ENCODE data around the gene FAM120B. TPM values are rescaled to one million over a fixed set of nuclear protein-coding genes. Genes with fewer than 3 reads are reported as not detected.
A peak's percentile ranks its signal among the peaks of the same experiment; 100 is the strongest.

The FAM120B gene
- total RNA-seq, 5 donors from 2014 or later (not counting 1 experiment from before 2014, with no cell fraction given) = 34.1 to 39.8 (median 38.0) TPM

- Mint-ChIP-seq H3K27ac (peak overlapping the region; percentile 44 to 49), H3K27me3 (peaks cover 15 to 36% of the 10 kb centered on the region in 2 donors), H3K4me3 (peak overlapping the region; percentile 75 to 97 (median 84)), H3K9me3 (no peaks in the 10 kb centered on the region), H3K4me1 (peaks cover 34 to 46% (median 35%) of the 10 kb centered on the region in 3 donors), H3K36me3 (peaks cover 6% of the 10 kb centered on the region)
- Histone ChIP-seq H3K27ac (ENCODE audit: low read length) (no peak overlapping the region), H3K4me3 (ENCODE audit: control insufficient read depth in 1 of 2, extremely low read depth in 1 of 2, low read length in 1 of 2) (peak overlapping the region; percentile 52 to 93), H3K4me1 (ENCODE audit: control insufficient read depth in 1 of 2, extremely low read depth in 1 of 2, insufficient read depth in 2 of 2, low read length in 2 of 2) (peaks cover 30 to 56% of the 10 kb centered on the region in 2 experiments), H3K36me3 (ENCODE audit: control insufficient read depth in 2 of 2, extremely low read depth in 1 of 2, insufficient read depth in 1 of 2, low read length in 1 of 2) (no peaks in the 10 kb centered on the region), H3K9me3 (no peaks in the 10 kb centered on the region), H3K27me3 (replicated peaks in 1 of 2; ENCODE audit: control insufficient read depth in 2 of 2, extremely low read depth in 1 of 2, insufficient read depth in 2 of 2, low read length in 1 of 2) (peaks cover 7 to 85% of the 10 kb centered on the region in 2 experiments)
- ATAC-seq (replicated peaks in 1 of 4) (peak in 2 of 4 experiments; percentile 4 to 6), DNase-seq (peak in 3 of 35 experiments; percentile 22 to 39 (median 27))
- 0% methylated on average over 13 of the region's 16 CpGs for WGBS (ENCODE audit: insufficient coverage)
- CTCF ChIA-PET = no interaction called here
- POLR2A ChIA-PET = no interaction called here
Measured at GRCh38 chr6:170288852-170289179, 17.7 kb upstream of the FAM120B start.

DNA sequence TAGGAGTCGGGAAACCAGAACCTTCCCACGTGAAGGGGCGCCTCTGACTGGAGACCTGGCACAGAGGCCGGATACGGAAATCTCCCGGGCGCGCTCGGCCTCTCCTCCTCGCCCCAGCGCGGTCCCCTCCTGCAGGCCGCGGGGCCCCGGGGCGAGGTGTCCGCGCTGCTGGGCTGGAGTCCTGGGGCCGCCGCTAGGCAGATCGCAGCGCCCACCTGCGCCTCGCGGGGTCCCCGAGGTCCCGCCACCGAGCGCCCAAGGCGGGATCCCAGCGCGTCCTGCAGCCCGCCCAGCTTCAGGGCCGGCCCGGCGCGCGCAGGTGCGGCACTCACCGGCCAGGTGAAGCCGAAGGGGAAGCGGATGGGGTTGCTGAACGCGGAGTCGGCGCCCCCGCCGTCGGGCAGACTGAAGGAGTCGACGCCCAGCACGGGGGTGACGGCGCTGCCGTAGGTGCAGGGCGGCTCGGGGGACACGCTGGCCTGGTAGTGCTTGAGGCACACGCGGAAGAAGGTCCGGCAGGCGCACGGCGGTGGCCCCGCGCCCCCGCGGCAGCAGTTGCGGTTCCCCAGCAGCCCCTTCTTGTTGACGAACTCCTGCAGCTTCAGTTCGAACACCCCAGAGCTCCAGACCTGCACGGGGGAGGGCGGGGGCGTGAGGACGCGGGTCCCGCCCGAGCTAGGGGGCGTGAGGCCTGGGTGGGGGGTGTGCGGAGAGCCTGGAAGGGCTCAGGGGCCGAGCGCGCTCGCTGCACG, 17.2 kb upstream of the FAM120B start:
- peak overlapping the region; percentile 75 to 97 (median 84) for H3K4me3 Mint-ChIP-seq
- H3K36me3 Mint-ChIP-seq = peaks cover 6% of the 10 kb centered on the region
- no peak overlapping the region for H3K27ac ChIP-seq (ENCODE audit: low read length)
- no peaks in the 10 kb centered on the region for H3K9me3 Mint-ChIP-seq
- no peaks in the 10 kb centered on the region for H3K9me3 ChIP-seq
- peaks cover 30 to 60% of the 10 kb centered on the region in 2 experiments for H3K4me1 ChIP-seq (ENCODE audit: control insufficient read depth in 1 of 2, extremely low read depth in 1 of 2, insufficient read depth in 2 of 2, low read length in 2 of 2)
- H3K27ac Mint-ChIP-seq = peak overlapping the region; percentile 44 to 49
- ChIA-PET CTCF (no interaction called here), POLR2A (no interaction called here)
- peaks cover 19 to 41% of the 10 kb centered on the region in 2 donors for H3K27me3 Mint-ChIP-seq
- peaks cover 40 to 52% (median 40%) of the 10 kb centered on the region in 3 donors for H3K4me1 Mint-ChIP-seq
- no peaks in the 10 kb centered on the region for H3K36me3 ChIP-seq (ENCODE audit: control insufficient read depth in 2 of 2, extremely low read depth in 1 of 2, insufficient read depth in 1 of 2, low read length in 1 of 2)
- peaks cover 7 to 86% of the 10 kb centered on the region in 2 experiments for H3K27me3 ChIP-seq (replicated peaks in 1 of 2; ENCODE audit: control insufficient read depth in 2 of 2, extremely low read depth in 1 of 2, insufficient read depth in 2 of 2, low read length in 1 of 2)
- WGBS (ENCODE audit: insufficient coverage) = under 1% methylated on average over 83 of the region's 85 CpGs
- peak; percentile 6 to 33 (median 19) for ATAC-seq (replicated peaks in 1 of 4)
- peak overlapping the region; percentile 52 to 93 for H3K4me3 ChIP-seq (ENCODE audit: control insufficient read depth in 1 of 2, extremely low read depth in 1 of 2, low read length in 1 of 2)
- DNase-seq = peak in 6 of 35 experiments; percentile 24 to 42 (median 38)

DNA sequence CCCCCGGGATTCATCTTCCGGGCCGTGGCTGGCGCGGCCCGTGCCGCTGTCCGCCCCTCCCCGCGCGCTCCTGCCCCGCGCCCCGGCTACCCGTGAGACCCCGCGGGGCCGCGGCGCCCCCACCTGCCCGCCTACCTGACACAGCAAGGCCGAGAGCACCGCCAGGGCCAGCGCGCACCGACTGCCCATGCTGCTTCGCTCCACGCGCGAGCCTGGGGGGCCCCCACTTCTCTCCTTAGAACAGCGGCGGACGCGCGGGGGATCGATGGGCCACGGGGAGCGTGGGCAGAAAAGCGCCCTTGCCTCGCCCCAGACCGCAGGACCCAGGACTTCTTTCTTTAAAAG, 16.6 kb upstream of the FAM120B start:
- DNase-seq (peak in 1 of 35 experiments; percentile 21), ATAC-seq (replicated peaks in 1 of 4) (peak in 2 of 4 experiments; percentile 3 to 5)
- ChIA-PET POLR2A (no interaction called here), CTCF (no interaction called here)
- peaks cover 31 to 61% of the 10 kb centered on the region in 2 experiments for H3K4me1 ChIP-seq (ENCODE audit: control insufficient read depth in 1 of 2, extremely low read depth in 1 of 2, insufficient read depth in 2 of 2, low read length in 2 of 2)
- Mint-ChIP-seq H3K27me3 (peaks cover 19 to 47% of the 10 kb centered on the region in 2 donors), H3K9me3 (no peaks in the 10 kb centered on the region), H3K27ac (no peak overlapping the region), H3K4me3 (peak overlapping the region; percentile 87 to 97 (median 90)), H3K4me1 (peaks cover 45 to 52% (median 46%) of the 10 kb centered on the region in 3 donors), H3K36me3 (peaks cover 6% of the 10 kb centered on the region)
- H3K36me3 ChIP-seq (ENCODE audit: control insufficient read depth in 2 of 2, extremely low read depth in 1 of 2, insufficient read depth in 1 of 2, low read length in 1 of 2) = no peaks in the 10 kb centered on the region
- H3K9me3 ChIP-seq = no peaks in the 10 kb centered on the region
- under 1% methylated on average over 41 of the region's 41 CpGs for WGBS (ENCODE audit: insufficient coverage)
- H3K27ac ChIP-seq (ENCODE audit: low read length) = no peak overlapping the region
- H3K27me3 ChIP-seq (replicated peaks in 1 of 2; ENCODE audit: control insufficient read depth in 2 of 2, extremely low read depth in 1 of 2, insufficient read depth in 2 of 2, low read length in 1 of 2) = peaks cover 9 to 86% of the 10 kb centered on the region in 2 experiments
- H3K4me3 ChIP-seq (ENCODE audit: control insufficient read depth in 1 of 2, extremely low read depth in 1 of 2, low read length in 1 of 2) = peak overlapping the region; percentile 75 to 93

DNA sequence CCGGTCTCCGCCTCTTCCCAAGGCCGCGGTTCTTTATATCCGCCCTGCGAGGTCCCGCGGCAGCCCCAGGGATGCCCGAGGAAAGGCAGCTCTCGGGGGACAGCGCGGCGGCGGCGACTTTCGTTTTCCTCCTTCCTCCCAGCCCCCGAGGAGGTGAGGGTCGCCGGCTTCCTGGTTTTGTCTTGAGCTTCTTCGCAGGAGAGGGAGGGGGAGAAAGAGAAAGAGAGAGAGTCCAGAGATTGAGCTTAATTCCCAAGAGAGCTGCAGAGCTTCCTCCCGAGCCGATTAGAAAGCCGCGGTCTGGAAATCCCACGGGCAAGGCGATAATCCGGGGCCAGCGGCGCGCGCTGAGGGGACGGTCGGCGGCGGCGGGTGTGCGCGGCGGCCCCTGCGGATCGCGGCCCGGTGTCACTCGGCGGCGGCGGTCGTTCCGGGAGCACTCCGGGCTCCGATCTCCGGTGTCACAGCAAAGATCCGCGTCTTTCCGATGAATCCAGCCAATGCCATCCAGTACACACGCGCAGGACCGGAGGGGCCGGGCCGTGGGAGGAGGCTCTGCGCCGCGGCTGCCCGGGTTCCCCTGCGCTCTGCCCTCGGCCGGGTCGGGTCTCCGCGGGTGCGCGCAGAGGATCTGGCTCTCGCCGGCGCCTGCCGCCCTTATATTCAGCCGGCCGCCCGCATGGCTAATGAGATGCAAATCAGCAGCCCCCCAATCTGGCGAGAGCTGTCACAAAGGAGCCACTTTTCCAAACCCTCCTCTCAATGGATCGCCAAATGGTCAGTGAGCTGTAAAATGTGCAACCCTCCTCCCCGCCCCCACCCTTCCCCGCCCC, 16.0 kb upstream of the FAM120B start, which contains the start of gene DLL1:
Gene DLL1 (minus strand): TSS at position 783 of the 833 bp plus-strand sequence. CDS start 939 bp downstream, outside the sequence.
- no peak within 1 kb of the TSS for H3K27ac ChIP-seq (ENCODE audit: low read length)
- peak within 1 kb of the TSS; percentile 75 to 93 for H3K4me3 ChIP-seq (ENCODE audit: control insufficient read depth in 1 of 2, extremely low read depth in 1 of 2, low read length in 1 of 2)
- Mint-ChIP-seq H3K4me3 (peak within 1 kb of the TSS; percentile 87 to 97 (median 90)), H3K9me3 (no peaks in the 10 kb centered on the region), H3K27me3 (peaks cover 19 to 45% of the 10 kb centered on the region in 2 donors), H3K4me1 (peaks cover 49 to 52% (median 49%) of the 10 kb centered on the region in 3 donors), H3K27ac (peak within 1 kb of the TSS in 1 of 2 donors; percentile 44), H3K36me3 (peaks cover 3% of the 10 kb centered on the region)
- H3K27me3 ChIP-seq (replicated peaks in 1 of 2; ENCODE audit: control insufficient read depth in 2 of 2, extremely low read depth in 1 of 2, insufficient read depth in 2 of 2, low read length in 1 of 2) = peaks cover 12 to 85% of the 10 kb centered on the region in 2 experiments
- under 1% methylated on average over 67 of the region's 83 CpGs for WGBS (ENCODE audit: insufficient coverage)
- H3K9me3 ChIP-seq = no peaks in the 10 kb centered on the region
- ChIA-PET CTCF (interaction anchor here (0.5 to 2.1 kb wide), 3 partner anchors 13 to 42 kb away, joined by 4 to 6 read pairs (median 6); no protein-coding TSS in a partner anchor), POLR2A (interaction anchor here in 1 of 2 donors (0.5 to 0.7 kb wide), 2 partner anchors 103 to 350 kb away, joined by 8 to 10 read pairs; no protein-coding TSS in a partner anchor)
- peaks cover 34 to 67% of the 10 kb centered on the region in 2 experiments for H3K4me1 ChIP-seq (ENCODE audit: control insufficient read depth in 1 of 2, extremely low read depth in 1 of 2, insufficient read depth in 2 of 2, low read length in 2 of 2)
- H3K36me3 ChIP-seq (ENCODE audit: control insufficient read depth in 2 of 2, extremely low read depth in 1 of 2, insufficient read depth in 1 of 2, low read length in 1 of 2) = no peaks in the 10 kb centered on the region
- ATAC-seq (replicated peaks in 1 of 4) (peak; percentile 17 to 33 (median 23)), DNase-seq (peak in 8 of 35 experiments; percentile 26 to 59 (median 34))

- H3K9me3 ChIP-seq = no peaks in the 10 kb centered on the region
- peaks cover 42 to 74% of the 10 kb centered on the region in 2 experiments for H3K4me1 ChIP-seq (ENCODE audit: control insufficient read depth in 1 of 2, extremely low read depth in 1 of 2, insufficient read depth in 2 of 2, low read length in 2 of 2)
- peaks cover 49 to 51% (median 50%) of the 10 kb centered on the region in 3 donors for H3K4me1 Mint-ChIP-seq
- no peaks in the 10 kb centered on the region for H3K9me3 Mint-ChIP-seq
- ChIA-PET CTCF (interaction anchor here (0.5 to 2.1 kb wide), 4 partner anchors 12 to 1582 kb away, joined by 3 to 6 read pairs (median 5); no protein-coding TSS in a partner anchor), POLR2A (interaction anchor here in 1 of 2 donors (0.7 kb wide), 1 partner anchor 104 kb away, joined by 8 read pairs; no protein-coding TSS in a partner anchor)
- DNase-seq (peak in 20 of 35 experiments; percentile 26 to 70 (median 40)), ATAC-seq (replicated peaks in 1 of 4) (peak; percentile 60 to 69 (median 65))
- H3K4me3 ChIP-seq (ENCODE audit: control insufficient read depth in 1 of 2, extremely low read depth in 1 of 2, low read length in 1 of 2) = peak overlapping the region; percentile 40 to 62
- under 1% methylated on average over 57 of the region's 87 CpGs for WGBS (ENCODE audit: insufficient coverage)
- no peaks in the 10 kb centered on the region for H3K36me3 Mint-ChIP-seq
- H3K36me3 ChIP-seq (ENCODE audit: control insufficient read depth in 2 of 2, extremely low read depth in 1 of 2, insufficient read depth in 1 of 2, low read length in 1 of 2) = no peaks in the 10 kb centered on the region
- H3K27me3 Mint-ChIP-seq = peaks cover 19 to 47% of the 10 kb centered on the region in 2 donors
- H3K27ac Mint-ChIP-seq = peak overlapping the region in 1 of 2 donors; percentile 44
- H3K27me3 ChIP-seq (replicated peaks in 1 of 2; ENCODE audit: control insufficient read depth in 2 of 2, extremely low read depth in 1 of 2, insufficient read depth in 2 of 2, low read length in 1 of 2) = peaks cover 12 to 85% of the 10 kb centered on the region in 2 experiments
- H3K4me3 Mint-ChIP-seq = peak overlapping the region; percentile 84 to 97 (median 90)
- no peak overlapping the region for H3K27ac ChIP-seq (ENCODE audit: low read length)
Measured at GRCh38 chr6:170291271-170292110, 15.1 kb upstream of the FAM120B start.

Data from T-cell (primary cell).